ENCODE measurements around the gene FTSJ3. TPM values are rescaled to one million over a fixed set of nuclear protein-coding genes. Genes with fewer than 3 reads are reported as not detected.

Gene FTSJ3
- total and polyA plus RNA-seq, 9 donors = 21.3 to 47.0 (median 34.7) TPM

GRCh38 chr17:63850401-63850800, 22.9 kb upstream of the FTSJ3 start:
- Histone ChIP-seq H3K27me3 (no peaks in the 10 kb centered on the region), H3K27ac (no peak overlapping the region), H3K4me3 (no peak overlapping the region), H3K4me1 (ENCODE audit: insufficient read depth) (peaks cover 4% of the 10 kb centered on the region), H3K9me3 (no peaks in the 10 kb centered on the region), H3K36me3 (no peaks in the 10 kb centered on the region)
- no peak for DNase-seq
- intact Hi-C loops (cut with DNase I) = no loop called here
- 79 to 85% (median 83%) methylated on average over 9 of the region's 9 CpGs for WGBS, 3 donors
- TF ChIP-seq POLR2A (IDR thresholded peaks at IDR 0.05) = no peak
- no peak for TF ChIP-seq EP300 (IDR thresholded peaks at IDR 0.05)
- no peak for TF ChIP-seq CTCF (IDR thresholded peaks at IDR 0.05)

- no peak overlapping the region for H3K27ac ChIP-seq
- intact Hi-C loops (cut with DNase I) = no loop called here
- 9 to 20% (median 15%) methylated on average over 82 of the region's 82 CpGs for WGBS, 3 donors
These were observed 21.6 kb upstream of the FTSJ3 start for GRCh38 chr17:63848834-63849689.

GRCh38 chr17:63847525-63848249, 20.2 kb upstream of the FTSJ3 start:
- H3K4me1 ChIP-seq (ENCODE audit: insufficient read depth) = peaks cover 6% of the 10 kb centered on the region
- no peak for TF ChIP-seq EP300 (IDR thresholded peaks at IDR 0.05)
- no peak for TF ChIP-seq CTCF (IDR thresholded peaks at IDR 0.05)
- no peak for TF ChIP-seq POLR2A (IDR thresholded peaks at IDR 0.05)
- DNase-seq = peak in 1 of 5 donors; percentile 33
- no peak overlapping the region for H3K4me3 ChIP-seq
- no peak overlapping the region for H3K27ac ChIP-seq
- H3K9me3 ChIP-seq = no peaks in the 10 kb centered on the region
- intact Hi-C loops (cut with DNase I) = no loop called here
- no peaks in the 10 kb centered on the region for H3K36me3 ChIP-seq
- H3K27me3 ChIP-seq = no peaks in the 10 kb centered on the region
- 61 to 96% (median 80%) methylated on average over 3 of the region's 3 CpGs for WGBS, 3 donors

More at GRCh38 chr17:63848834-63849689, 21.6 kb upstream of the FTSJ3 start:
- peak; percentile 44 to 83 (median 73) for TF ChIP-seq CTCF (IDR thresholded peaks at IDR 0.05)
- TF ChIP-seq POLR2A (IDR thresholded peaks at IDR 0.05) = peak; percentile 19
- no peak for TF ChIP-seq EP300 (IDR thresholded peaks at IDR 0.05)
- Histone ChIP-seq H3K4me3 (peak overlapping the region; percentile 33), H3K4me1 (ENCODE audit: insufficient read depth) (peaks cover 4% of the 10 kb centered on the region), H3K9me3 (no peaks in the 10 kb centered on the region), H3K36me3 (no peaks in the 10 kb centered on the region), H3K27me3 (no peaks in the 10 kb centered on the region)
- peak; percentile 89 to 96 (median 91) for DNase-seq

GRCh38 chr17:63845509-63845908, 18.0 kb upstream of the FTSJ3 start:
- Histone ChIP-seq H3K27me3 (no peaks in the 10 kb centered on the region), H3K4me1 (ENCODE audit: insufficient read depth) (peaks cover 14% of the 10 kb centered on the region), H3K36me3 (no peaks in the 10 kb centered on the region), H3K27ac (no peak overlapping the region), H3K9me3 (no peaks in the 10 kb centered on the region), H3K4me3 (no peak overlapping the region)
- intact Hi-C loops (cut with DNase I) = no loop called here
- 0 to 88% (median 39%) methylated on average over 1 of the region's 1 CpG for WGBS, 3 donors
- DNase-seq = no peak
- no peak for TF ChIP-seq EP300 (IDR thresholded peaks at IDR 0.05)
- TF ChIP-seq POLR2A (IDR thresholded peaks at IDR 0.05) = no peak
- TF ChIP-seq CTCF (IDR thresholded peaks at IDR 0.05) = no peak

Data from ovary (tissue), 9 donors.